BLaER1 treated with 17β-estradiol and CSF1 and Interleukin-3, amounts not matched to agents 10 nM and 100 nM (cell line): ENCODE data around the gene DAW1.
"Not testable (repeated sequence)": the region's sequence is repeated elsewhere in the genome, so short reads cannot be mapped to it uniquely, and the experiment has no call there.

ENCODE experiments used
- H3K27ac ChIP-seq, 11 experiments: shearing (Covaris generic); formaldehyde crosslinking; 2 replicates each; pipeline ENCODE4 v1.8.1; 2022
- H3K27me3 ChIP-seq, 11 experiments: shearing (Covaris generic); formaldehyde crosslinking; 2 replicates each; pipeline ENCODE4 v1.8.1; 2022
- H3K36me3 ChIP-seq, 11 experiments: shearing (Covaris generic); formaldehyde crosslinking; 2 replicates each; pipeline ENCODE4 v1.8.1; 2022
- H3K4me1 ChIP-seq, 10 experiments: shearing (Covaris generic); formaldehyde crosslinking; 2 replicates each; pipeline ENCODE4 v1.8.1; 2022
- H3K4me2 ChIP-seq, 11 experiments: shearing (Covaris generic); formaldehyde crosslinking; 2 replicates each; pipeline ENCODE4 v1.8.1; 2022
- H3K4me3 ChIP-seq, 10 experiments: shearing (Covaris generic); formaldehyde crosslinking; 2 replicates each; pipeline ENCODE4 v1.8.1; 2022
- H3K9ac ChIP-seq, 11 experiments: shearing (Covaris generic); formaldehyde crosslinking; 2 replicates each; pipeline ENCODE4 v1.8.1; 2022
- H3K9me3 ChIP-seq, 11 experiments: shearing (Covaris generic); formaldehyde crosslinking; replicated peaks in 1 of 11; 2 replicates each; pipeline ENCODE4 v1.8.1; 2022
- H4K20me1 ChIP-seq, 11 experiments: shearing (Covaris generic); formaldehyde crosslinking; 2 replicates each; pipeline ENCODE4 v1.8.1; 2022
- Cebpa-rat ChIP-seq, 11 experiments: shearing (Covaris generic); IDR thresholded peaks; 2 replicates each; pipeline ENCODE4 v1.8.1; 2022

The DAW1 gene

DNA sequence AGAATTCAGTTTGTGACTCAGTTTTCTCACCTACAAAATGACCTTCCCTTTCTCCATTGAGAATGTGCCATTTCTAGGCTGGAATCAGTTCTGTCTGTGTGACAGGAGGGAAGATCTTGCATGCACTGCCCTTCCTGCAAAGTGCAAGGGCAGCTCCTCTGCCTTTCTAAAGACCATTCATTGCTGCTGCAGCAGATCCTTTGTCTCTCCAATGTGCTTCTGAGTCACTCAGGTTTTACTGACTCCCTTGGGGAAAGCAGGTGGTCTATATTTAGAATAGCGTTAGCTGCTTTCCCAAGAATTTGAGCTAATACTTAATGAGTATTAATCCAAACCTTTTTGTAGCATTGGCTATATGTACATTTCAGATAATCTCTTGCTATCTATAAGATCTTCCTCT, 62.5 kb downstream of the DAW1 start:
- Histone ChIP-seq H3K27me3 (no peaks in the 10 kb centered on the region), H3K9ac (no peak overlapping the region), H4K20me1 (no peaks in the 10 kb centered on the region), H3K27ac (no peak overlapping the region), H3K4me1 (no peaks in the 10 kb centered on the region), H3K4me3 (no peak overlapping the region), H3K9me3 (peaks cover 0 to 4% (median 0%) of the 10 kb centered on the region in 11 experiments; a peak in 7 of 22 replicates), H3K36me3 (no peaks in the 10 kb centered on the region), H3K4me2 (no peak overlapping the region)
- no peak for TF ChIP-seq Cebpa-rat (IDR thresholded peaks at IDR 0.05)

DNA sequence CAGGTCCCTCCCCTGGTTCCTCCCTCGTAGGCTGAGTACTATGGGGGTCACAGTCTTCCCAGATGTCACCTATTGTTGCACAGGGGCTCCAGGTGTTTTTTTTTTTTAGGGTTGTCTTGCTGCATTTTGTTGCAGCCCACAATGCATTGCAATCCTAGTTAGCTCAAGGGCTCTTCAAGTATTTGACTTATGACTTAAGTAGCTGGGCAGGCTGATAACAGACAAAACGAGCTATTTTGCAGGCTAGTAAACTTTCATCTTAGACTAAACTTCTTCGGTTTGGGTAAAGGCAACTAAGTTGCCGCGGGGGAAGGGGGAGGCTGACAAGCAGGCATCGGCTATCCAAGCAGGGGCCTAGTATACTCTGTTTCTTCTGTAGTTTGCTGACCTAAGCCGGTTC, 64.8 kb downstream of the DAW1 start:
- H3K4me2 ChIP-seq, H3K9me3 ChIP-seq, H3K27me3 ChIP-seq, H3K36me3 ChIP-seq, H3K9ac ChIP-seq, H3K4me1 ChIP-seq, H3K4me3 ChIP-seq, H3K27ac ChIP-seq, H4K20me1 ChIP-seq: not testable (repeated sequence)

DNA sequence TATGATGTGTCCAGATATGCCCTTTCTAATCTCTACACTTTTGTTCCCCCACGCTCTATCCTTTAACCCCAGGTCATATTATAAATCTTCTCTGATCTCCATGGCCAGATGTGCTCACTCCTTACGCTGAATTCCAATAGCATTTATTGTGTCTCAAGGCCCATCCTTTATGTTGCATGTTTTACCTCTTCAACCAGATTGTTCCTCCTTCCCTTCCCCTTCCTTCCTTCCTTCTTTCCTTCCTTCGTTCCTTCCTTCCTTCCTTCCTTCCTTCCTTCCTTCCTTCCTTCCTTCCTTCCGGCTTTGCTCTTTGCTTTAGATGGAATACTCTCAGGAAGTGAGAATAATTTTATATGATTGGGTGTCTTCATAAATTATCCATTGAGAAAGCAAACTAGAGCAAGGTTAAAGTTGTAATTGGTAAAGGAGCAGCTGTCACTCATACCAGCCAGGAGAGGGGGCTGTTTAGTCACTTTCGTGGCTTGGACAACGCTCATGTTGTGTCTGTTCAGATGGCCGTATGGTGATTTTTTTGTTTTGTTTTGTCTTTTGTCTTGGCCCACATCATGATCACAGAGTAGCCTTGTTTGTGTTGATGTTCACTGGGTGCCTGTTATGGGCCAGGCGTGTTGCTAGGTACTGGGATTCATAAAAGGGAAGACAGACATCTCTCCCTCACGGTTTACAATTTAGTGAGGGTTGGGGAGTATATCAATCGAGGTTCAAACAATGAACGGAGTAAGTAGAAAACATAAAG, 68.0 kb downstream of the DAW1 start:
- H3K27ac ChIP-seq, result no peak overlapping the region
- H3K27me3 ChIP-seq, result no peaks in the 10 kb centered on the region
- peaks cover 0 to 4% (median 0%) of the 10 kb centered on the region in 11 experiments; a peak in 3 of 22 replicates for H3K9me3 ChIP-seq
- H3K4me1 ChIP-seq, result peaks cover 0 to 5% (median 0%) of the 10 kb centered on the region in 10 experiments; a peak in 1 of 20 replicates
- H3K4me3 ChIP-seq, result no peak overlapping the region
- H3K4me2 ChIP-seq, result no peak overlapping the region
- no peaks in the 10 kb centered on the region for H4K20me1 ChIP-seq
- no peaks in the 10 kb centered on the region for H3K36me3 ChIP-seq
- no peak for TF ChIP-seq Cebpa-rat (IDR thresholded peaks at IDR 0.05)
- H3K9ac ChIP-seq, result no peak overlapping the region

DNA sequence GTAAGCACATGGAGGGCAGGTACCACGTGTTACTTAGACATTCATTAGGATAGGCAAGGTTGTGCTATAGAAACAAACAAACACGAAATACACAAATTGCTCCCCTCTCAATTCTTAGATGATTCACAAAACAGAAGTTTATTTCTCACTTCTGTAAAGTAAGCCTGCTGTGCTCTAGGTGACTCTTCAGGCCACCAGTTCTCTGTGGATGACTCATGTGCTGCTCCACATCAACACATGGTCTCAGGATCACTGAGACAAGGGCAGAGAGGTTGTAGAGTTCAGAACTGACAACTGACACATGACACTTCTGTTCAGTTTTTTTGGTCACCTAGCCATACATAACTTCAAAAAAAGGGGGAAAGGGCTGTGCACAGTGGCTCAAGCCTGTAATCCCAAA, 70.6 kb downstream of the DAW1 start:
- H3K4me3 ChIP-seq, result no peak overlapping the region
- H3K27me3 ChIP-seq, result no peaks in the 10 kb centered on the region
- no peaks in the 10 kb centered on the region for H3K36me3 ChIP-seq
- H3K4me2 ChIP-seq, result no peak overlapping the region
- no peak overlapping the region for H3K27ac ChIP-seq
- no peaks in the 10 kb centered on the region for H4K20me1 ChIP-seq
- peaks cover 0 to 5% (median 0%) of the 10 kb centered on the region in 10 experiments; a peak in 1 of 20 replicates for H3K4me1 ChIP-seq
- H3K9ac ChIP-seq, result no peak overlapping the region
- H3K9me3 ChIP-seq, result peaks cover 10 to 19% (median 15%) of the 10 kb centered on the region in 11 experiments
- TF ChIP-seq Cebpa-rat (IDR thresholded peaks at IDR 0.05), result no peak

DNA sequence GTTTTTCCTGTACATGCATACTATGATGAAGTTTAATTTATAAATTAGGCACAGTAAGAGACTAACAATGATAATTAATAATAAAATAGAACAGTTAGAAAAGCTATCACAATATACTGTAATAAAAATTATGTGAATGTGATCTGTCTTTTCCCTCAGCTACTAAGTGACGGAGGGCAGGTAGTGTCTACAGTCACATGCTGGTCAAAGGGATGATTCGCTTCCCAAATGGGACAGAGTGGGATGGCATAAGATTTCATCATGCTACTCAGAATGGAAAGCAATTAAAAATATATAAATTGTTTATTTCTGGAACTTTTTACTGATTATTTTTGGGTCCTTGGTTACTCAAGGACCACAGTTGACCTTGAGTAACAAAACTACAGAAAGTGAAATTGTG, 71.5 kb downstream of the DAW1 start:
- Histone ChIP-seq H3K36me3 (no peaks in the 10 kb centered on the region), H3K4me2 (no peak overlapping the region), H3K4me1 (peaks cover 0 to 5% (median 0%) of the 10 kb centered on the region in 10 experiments; a peak in 1 of 20 replicates), H3K9ac (no peak overlapping the region), H3K27me3 (no peaks in the 10 kb centered on the region), H3K27ac (no peak overlapping the region), H4K20me1 (no peaks in the 10 kb centered on the region), H3K9me3 (peaks cover 10 to 19% (median 15%) of the 10 kb centered on the region in 11 experiments), H3K4me3 (no peak overlapping the region)
- TF ChIP-seq Cebpa-rat (IDR thresholded peaks at IDR 0.05), result no peak

DNA sequence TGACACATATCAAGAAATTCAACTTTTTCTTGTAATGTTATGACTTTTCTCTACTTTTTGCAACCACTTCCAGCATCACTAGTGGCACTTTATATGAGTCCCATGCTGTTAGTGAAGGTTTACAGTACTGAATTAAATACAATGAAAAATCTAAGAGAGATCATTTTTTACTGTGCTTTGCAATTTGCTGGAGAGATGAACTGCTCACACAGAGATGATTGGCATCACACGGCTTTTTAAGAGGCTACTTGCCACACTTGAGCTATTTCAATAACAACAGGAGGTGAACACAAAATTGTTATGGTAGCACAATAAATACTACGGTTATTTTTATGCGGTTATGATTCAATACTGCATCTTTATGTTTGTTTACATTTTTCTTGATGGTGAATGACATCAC, 88.9 kb downstream of the DAW1 start:
- H4K20me1 ChIP-seq, result no peaks in the 10 kb centered on the region
- no peak overlapping the region for H3K9ac ChIP-seq
- TF ChIP-seq Cebpa-rat (IDR thresholded peaks at IDR 0.05), result no peak
- H3K4me1 ChIP-seq, result no peaks in the 10 kb centered on the region
- H3K4me2 ChIP-seq, result no peak overlapping the region
- H3K36me3 ChIP-seq, result no peaks in the 10 kb centered on the region
- H3K27me3 ChIP-seq, result no peaks in the 10 kb centered on the region
- H3K9me3 ChIP-seq, result no peaks in the 10 kb centered on the region
- no peak overlapping the region for H3K4me3 ChIP-seq
- no peak overlapping the region for H3K27ac ChIP-seq

DNA sequence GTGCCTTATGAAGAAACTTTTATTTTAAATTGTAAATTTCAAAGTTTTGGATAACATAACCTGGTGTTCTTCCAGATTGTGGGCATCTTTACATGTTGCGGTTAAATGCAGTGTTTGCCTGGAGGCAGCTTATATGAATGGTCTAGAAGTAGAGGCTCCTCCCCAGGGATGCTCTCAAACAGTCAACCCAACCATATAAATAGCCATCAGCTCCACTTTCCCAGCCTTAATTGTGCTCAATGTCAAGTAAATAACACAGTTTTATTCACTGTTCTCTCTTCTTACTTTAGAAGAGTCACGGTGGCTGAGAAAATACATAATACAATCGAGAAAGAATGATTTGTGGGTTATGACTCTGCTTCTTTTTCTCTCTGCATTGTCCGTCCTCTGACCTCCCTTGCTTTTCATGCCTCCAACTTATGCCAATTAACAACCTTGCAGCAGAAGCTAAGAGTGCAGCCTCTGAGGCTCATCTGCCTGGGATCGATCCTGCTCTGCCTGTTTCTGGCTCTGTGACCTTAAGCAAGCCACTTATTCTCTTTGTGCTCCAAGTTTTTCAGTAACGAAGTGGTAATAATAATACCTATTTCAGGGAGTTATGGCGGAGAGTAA, 100.3 kb downstream of the DAW1 start:
- Histone ChIP-seq H3K4me3 (no peak overlapping the region), H3K9me3 (no peaks in the 10 kb centered on the region), H3K4me1 (no peaks in the 10 kb centered on the region), H3K27me3 (no peaks in the 10 kb centered on the region), H3K36me3 (no peaks in the 10 kb centered on the region), H4K20me1 (no peaks in the 10 kb centered on the region), H3K9ac (no peak overlapping the region), H3K4me2 (no peak overlapping the region), H3K27ac (no peak overlapping the region)
- TF ChIP-seq Cebpa-rat (IDR thresholded peaks at IDR 0.05), result no peak

DNA sequence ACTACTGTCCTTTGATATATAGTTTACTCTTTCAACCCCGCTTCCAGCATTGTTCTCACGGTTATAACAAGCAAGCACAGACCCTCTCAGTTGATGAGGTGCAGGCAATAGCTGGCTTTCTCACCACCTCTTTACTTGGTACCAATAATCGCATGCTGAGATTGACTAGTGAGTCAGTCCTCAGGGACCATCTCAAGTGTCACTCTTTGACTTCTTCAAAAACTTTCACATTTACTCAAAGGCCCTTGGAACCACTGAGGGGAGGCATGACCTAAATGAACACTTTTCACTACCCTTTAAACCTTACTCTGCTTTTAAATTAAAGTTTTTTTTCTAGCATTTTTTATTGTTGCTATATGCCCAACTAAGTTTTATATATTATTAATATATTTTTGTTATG, 101.8 kb downstream of the DAW1 start:
- Histone ChIP-seq H3K9ac (no peak overlapping the region), H4K20me1 (no peaks in the 10 kb centered on the region), H3K36me3 (no peaks in the 10 kb centered on the region), H3K27me3 (no peaks in the 10 kb centered on the region), H3K4me2 (no peak overlapping the region), H3K4me1 (no peaks in the 10 kb centered on the region), H3K4me3 (no peak overlapping the region), H3K9me3 (no peaks in the 10 kb centered on the region), H3K27ac (no peak overlapping the region)
- no peak for TF ChIP-seq Cebpa-rat (IDR thresholded peaks at IDR 0.05)
